IMR-90 (cell line): Measurements from ENCODE around the gene KMT2D. TPM values are rescaled to one million over a fixed set of nuclear protein-coding genes. Genes with fewer than 3 reads are reported as not detected.
A peak's percentile ranks its signal among the peaks of the same experiment; 100 is the strongest.

Source experiments
- ATAC-seq: fragments of 200-7000 bp; cut with Tn5 transposase; 2 replicates; pipeline ENCODE4 v1.9.1; 2020; ENCODE audit warnings: low read depth, mild to moderate bottlenecking, moderate library complexity
- BruUV-seq: library from RNA; stranded (reverse); fragments of 400-500 nt; replicated peaks from 2 replicates; lab custom pipeline; 2021; lab: Mats Ljungman, UMichigan
- CTCF ChIA-PET: fragments of 300-600 bp; formaldehyde crosslinking; extraction: SDS; loops from one replicate; lab custom pipeline; 2021; ENCODE audit warnings: antibody characterized with exemption; lab: Yijun Ruan, JAX
- POLR2A ChIA-PET: fragments of 300-600 bp; sonication (Branson Sonifier 250); formaldehyde crosslinking; loops from one replicate; lab custom pipeline; 2022; ENCODE audit warnings: antibody characterized with exemption; ENCODE audit not compliant: unreplicated experiment; lab: Charles Lee
- DNase-seq: peaks from one replicate; pipeline ENCODE4 v3.0.0; 2013
- H2AFZ ChIP-seq: replicated peaks from 2 replicates; pipeline ENCODE3; 2013; ENCODE audit warnings: low read length, mild to moderate bottlenecking; ENCODE audit not compliant: poor library complexity
- H2AK5ac ChIP-seq: 2 replicates; pipeline ENCODE4 v1.6.1; 2013; ENCODE audit warnings: low read depth, low read length, inconsistent platforms
- H2AK9ac ChIP-seq: replicated peaks from 2 replicates; pipeline ENCODE3; 2013; ENCODE audit warnings: mild to moderate bottlenecking, low read depth, low read length, moderate library complexity; ENCODE audit not compliant: poor library complexity
- H2BK120ac ChIP-seq: 2 replicates; pipeline ENCODE4 v1.6.1; 2013; ENCODE audit warnings: low read depth, low read length, inconsistent platforms
- H2BK15ac ChIP-seq: 3 replicates; pipeline ENCODE4 v1.6.1; 2013; ENCODE audit warnings: low read depth, low read length, inconsistent platforms
- H2BK20ac ChIP-seq: 2 replicates; pipeline ENCODE4 v1.6.1; 2013; ENCODE audit warnings: low read depth, mild to moderate bottlenecking, inconsistent platforms, low read length, moderate library complexity
- H2BK5ac ChIP-seq: 2 replicates; pipeline ENCODE4 v1.6.1; 2013; ENCODE audit warnings: mild to moderate bottlenecking, low read depth, low read length, inconsistent platforms; ENCODE audit not compliant: poor library complexity, severe bottlenecking
- H3K14ac ChIP-seq: replicated peaks from 2 replicates; pipeline ENCODE4 v1.6.1; 2013; ENCODE audit warnings: low read depth, low read length, inconsistent platforms
- H3K18ac ChIP-seq: 2 replicates; pipeline ENCODE4 v1.6.1; 2013; ENCODE audit warnings: low read depth, low read length, control low read depth
- H3K23ac ChIP-seq: 2 replicates; pipeline ENCODE4 v1.6.1; 2013; ENCODE audit warnings: low read depth, low read length, inconsistent platforms
- H3K27ac ChIP-seq: 2 replicates; pipeline ENCODE4 v1.5.1; 2013; ENCODE audit warnings: mild to moderate bottlenecking, control low read depth, low read length; ENCODE audit not compliant: insufficient read depth
- H3K27me3 ChIP-seq: 2 replicates; pipeline ENCODE4 v1.6.1; 2013; ENCODE audit warnings: low read length; ENCODE audit not compliant: control insufficient read depth, insufficient read depth
- H3K36me3 ChIP-seq: 2 replicates; pipeline ENCODE4 v1.6.1; 2013; ENCODE audit warnings: low read length, mixed read lengths; ENCODE audit not compliant: control insufficient read depth, insufficient read depth
- H3K4ac ChIP-seq: 2 replicates; pipeline ENCODE4 v1.6.1; 2013; ENCODE audit warnings: low read depth, low read length, inconsistent platforms
- H3K4me1 ChIP-seq: 2 replicates; pipeline ENCODE4 v1.6.1; 2013; ENCODE audit warnings: low read length, mixed read lengths; ENCODE audit not compliant: control insufficient read depth, insufficient read depth
- H3K4me2 ChIP-seq: 2 replicates; pipeline ENCODE4 v1.6.1; 2013; ENCODE audit warnings: low read depth, mild to moderate bottlenecking, control low read depth, low read length, moderate library complexity
- H3K4me3 ChIP-seq: 2 replicates; pipeline ENCODE4 v1.5.1; 2013; ENCODE audit warnings: low read depth, mild to moderate bottlenecking, control low read depth, low read length, moderate library complexity; ENCODE audit not compliant: insufficient read depth
- H3K56ac ChIP-seq: 2 replicates; pipeline ENCODE4 v1.6.1; 2013; ENCODE audit warnings: low read length, inconsistent platforms; ENCODE audit not compliant: insufficient read depth; ENCODE audit errors: extremely low read depth
- H3K79me1 ChIP-seq, 2 experiments: 2 replicates each; pipeline ENCODE4 v1.6.1; 2013; ENCODE audit warnings: low read length in 2 of 2, inconsistent platforms in 1 of 2, low read depth in 1 of 2
- H3K9ac ChIP-seq: 2 replicates; pipeline ENCODE4 v1.6.1; 2013; ENCODE audit warnings: low read depth, low read length, control low read depth
- H3K9me1 ChIP-seq: 2 replicates; pipeline ENCODE4 v1.6.1; 2013; ENCODE audit warnings: low read length, inconsistent platforms; ENCODE audit not compliant: insufficient read depth
- H3K9me3 ChIP-seq: 2 replicates; pipeline ENCODE4 v1.6.1; 2013; ENCODE audit warnings: low read length; ENCODE audit not compliant: control insufficient read depth, insufficient read depth
- H4K20me1 ChIP-seq: 2 replicates; pipeline ENCODE4 v1.6.1; 2013; ENCODE audit warnings: low read length, inconsistent platforms; ENCODE audit not compliant: insufficient read depth
- H4K5ac ChIP-seq: 2 replicates; pipeline ENCODE4 v1.6.1; 2013; ENCODE audit warnings: mild to moderate bottlenecking, low read depth, low read length, control low read depth
- H4K8ac ChIP-seq, 2 experiments: 2 replicates each; pipeline ENCODE4 v1.6.1; 2013; ENCODE audit warnings: low read depth in 2 of 2, low read length in 2 of 2, control low read depth in 1 of 2, inconsistent platforms in 1 of 2
- H4K91ac ChIP-seq: 2 replicates; pipeline ENCODE4 v1.6.1; 2013; ENCODE audit warnings: low read depth, low read length, inconsistent platforms; ENCODE audit not compliant: insufficient read depth
- CHD1 ChIP-seq: IDR thresholded peaks from 2 replicates; pipeline ENCODE4 v1.6.1; 2012; ENCODE audit warnings: low read depth, low read length, improper control_type of control experiment
- ELK1 ChIP-seq: fragments of 150-350 bp; IDR thresholded peaks from 2 replicates; pipeline ENCODE4 v1.6.1; 2016; ENCODE audit warnings: low read depth, mild to moderate bottlenecking, low read length, moderate library complexity, borderline replicate concordance
- MAZ ChIP-seq: IDR thresholded peaks from 2 replicates; pipeline ENCODE4 v1.6.1; 2012; ENCODE audit warnings: low read depth, mild to moderate bottlenecking, low read length, improper control_type of control experiment, moderate library complexity, borderline replicate concordance
- USF2 ChIP-seq: fragments of 150-350 bp; IDR thresholded peaks from 2 replicates; pipeline ENCODE4 v1.6.1; 2017; ENCODE audit warnings: mild to moderate bottlenecking, antibody characterized with exemption, low read length, low read depth
- WGBS, 2 experiments: methylation state at CpG; one replicate each; pipeline versions ENCODE4 v1.1.5 to v1.1.7; 2013; ENCODE audit warnings: missing lambda C conversion rate in 2 of 2; ENCODE audit not compliant: insufficient read length in 1 of 2; ENCODE audit errors: extremely low coverage in 2 of 2; 5-methylcytosine and 5-hydroxymethylcytosine counted together
- dilution Hi-C: fragments of 300-500 bp; cut with HindIII; formaldehyde crosslinking; loops from one replicate; pipeline ENCODE4 v1.14.3; 2018; ENCODE audit warnings: low sequenced_read_pairs; ENCODE audit not compliant: unreplicated experiment
- in situ Hi-C: fragments of 300-500 bp; cut with MboI; formaldehyde crosslinking; loops from 3 replicates; pipeline ENCODE4 v1.14.3; 2019; ENCODE audit warnings: low sequenced_read_pairs, inconsistent platforms, mixed read lengths
- intact Hi-C: fragments of 100-400 bp; cut with micrococcal nuclease; formaldehyde crosslinking; loops from 2 replicates; pipeline ENCODE4 v1.10.0; 2022
- polyA plus RNA-seq, 3 experiments: library from polyadenylated mRNA; depleted of rRNA; stranded (reverse); fragments of >200 nt; gene quantifications; 2 replicates each; pipeline ENCODE4 v1.2.3, GENCODE V29; 2012; ENCODE audit warnings: low replicate concordance in 1 of 3
- total RNA-seq: library from RNA; depleted of rRNA; stranded (reverse); fragments of >200 nt; gene quantifications from 2 replicates; pipeline ENCODE4 v1.2.3, GENCODE V29; 2012

KMT2D gene
- total and polyA plus RNA-seq, 2 of the 4 experiments (the other 2 are of a cell fraction): 6.6 to 25.2 TPM

DNA sequence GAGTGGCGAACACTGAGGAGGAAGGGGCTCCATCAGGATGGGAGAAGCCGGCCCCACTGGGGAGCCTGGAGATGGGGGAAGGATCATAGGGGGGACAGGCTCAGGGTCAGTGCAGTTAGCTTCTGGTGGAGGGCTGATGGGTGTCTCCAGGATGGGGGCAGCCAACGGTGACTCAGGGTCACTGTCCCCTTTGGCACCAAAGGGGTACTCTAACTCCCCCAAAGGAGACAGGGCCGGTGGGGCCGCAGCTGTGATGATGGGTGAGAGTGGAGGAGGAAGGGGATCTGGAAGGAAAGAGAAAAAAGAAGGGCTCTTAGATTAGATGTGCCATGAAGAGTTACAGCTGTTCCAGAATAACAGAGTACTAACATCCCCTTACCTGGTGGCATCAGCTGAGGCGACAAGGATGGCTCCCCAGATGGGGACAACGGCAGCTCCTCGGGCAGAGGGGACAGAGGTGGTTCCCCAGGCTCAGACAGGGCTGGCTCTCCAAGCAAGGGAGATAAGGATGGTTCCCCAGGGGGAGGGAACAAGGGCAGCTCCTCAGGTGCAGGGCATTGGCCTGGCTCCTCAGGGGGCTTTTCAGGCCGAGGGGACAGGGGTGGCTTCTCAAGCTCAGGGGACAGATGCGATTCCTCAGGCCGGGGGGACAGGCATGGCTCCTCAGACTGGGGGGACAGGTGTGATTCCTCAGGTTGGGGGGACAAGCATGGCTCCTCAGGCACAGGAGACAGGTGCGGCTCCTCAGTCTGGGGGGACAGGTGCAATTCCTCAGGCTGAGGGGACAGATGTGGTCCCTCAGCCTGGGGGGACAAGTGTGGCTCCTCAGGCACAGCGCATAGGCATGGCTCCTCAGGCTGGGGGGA lies 9.9 kb downstream of the KMT2D start:
- Histone ChIP-seq H2BK120ac (no peak overlapping the region), H2AK5ac (0 out of 2 replicates have a peak overlapping the region, but pooled peaks have one; percentile 58), H2AFZ (no peak overlapping the region), H2BK15ac (no peak overlapping the region), H4K8ac (no peak overlapping the region), H3K4me3 (no peak overlapping the region), H3K79me1 (peaks cover 49 to 89% of the 10 kb centered on the region in 2 experiments), H3K9me3 (no peaks in the 10 kb centered on the region), H4K20me1 (peaks cover 83% of the 10 kb centered on the region), H2BK5ac (peak overlapping the region; percentile 68), H3K9me1 (peaks cover 21% of the 10 kb centered on the region), H4K91ac (no peak overlapping the region), H2AK9ac (peak overlapping the region; percentile 34), H3K14ac (no peak overlapping the region; the same call in 1 of the 2 replicates), H3K9ac (no peak overlapping the region), H3K4me1 (peaks cover 7% of the 10 kb centered on the region), H3K18ac (no peak overlapping the region), H3K56ac (no peak overlapping the region), H3K4me2 (no peak overlapping the region), H2BK20ac (no peak overlapping the region), H3K27ac (no peak overlapping the region), H3K27me3 (no peaks in the 10 kb centered on the region), H3K23ac (0 out of 2 replicates have a peak overlapping the region, but pooled peaks have one; percentile 67), H3K4ac (no peak overlapping the region; the same call in 1 of the 2 replicates), H4K5ac (no peak overlapping the region), H3K36me3 (peaks cover 86% of the 10 kb centered on the region)
- ChIA-PET CTCF (no interaction called here), POLR2A (no interaction called here)
- no peak for DNase-seq
- no peak for TF ChIP-seq CHD1
- no peak for TF ChIP-seq USF2
- no peak for TF ChIP-seq MAZ
- TF ChIP-seq ELK1: no peak
- 90% methylated on average over 2 of the region's 13 CpGs; no CpG with 5 or more reads in 1 of the 2 experiments for WGBS, 2 experiments
- no peak for ATAC-seq
- TSS peak; percentile 53 for BruUV-seq
- in situ Hi-C loops: no loop called here
- intact Hi-C loops: no loop called here
- dilution Hi-C loops: no loop called here
